Measurements from ENCODE around the gene CACNA1I.

CACNA1I gene

GRCh38 chr22:39685336-39686177, 115.0 kb downstream of the CACNA1I start:
- TF ChIP-seq TAF1 (IDR thresholded peaks at IDR 0.05; ENCODE audit: low read depth) = no peak
- no peak for TF ChIP-seq EP300 (IDR thresholded peaks at IDR 0.05; ENCODE audit: borderline replicate concordance)
- TF ChIP-seq USF1 (IDR thresholded peaks at IDR 0.05) = no peak
- no peak for TF ChIP-seq RAD21 (IDR thresholded peaks at IDR 0.05; ENCODE audit: low read depth)

- TF ChIP-seq CEBPB (IDR thresholded peaks at IDR 0.05) (no peak), USF1 (IDR thresholded peaks at IDR 0.05) (no peak), FOXM1 (IDR thresholded peaks at IDR 0.05; ENCODE audit: borderline replicate concordance, low read depth) (no peak), TAF1 (IDR thresholded peaks at IDR 0.05; ENCODE audit: low read depth) (no peak), RAD21 (IDR thresholded peaks at IDR 0.05; ENCODE audit: low read depth) (no peak), EP300 (IDR thresholded peaks at IDR 0.05; ENCODE audit: borderline replicate concordance) (no peak), TCF12 (IDR thresholded peaks at IDR 0.05; ENCODE audit: low read depth) (no peak), YY1 (IDR thresholded peaks at IDR 0.05; ENCODE audit: low read depth) (no peak), ZBTB7A (IDR thresholded peaks at IDR 0.05; ENCODE audit: low read depth) (no peak), NFIC (IDR thresholded peaks at IDR 0.05) (no peak), MAX (IDR thresholded peaks at IDR 0.05) (no peak), REST (IDR thresholded peaks at IDR 0.05; ENCODE audit: low read depth) (no peak)
Measured at GRCh38 chr22:39686178-39686620, 115.6 kb downstream of the CACNA1I start.

GRCh38 chr22:39686776-39687525, 116.4 kb downstream of the CACNA1I start:
- no peak for TF ChIP-seq ZBTB7A (IDR thresholded peaks at IDR 0.05; ENCODE audit: low read depth)
- no peak for TF ChIP-seq TCF12 (IDR thresholded peaks at IDR 0.05; ENCODE audit: low read depth)
- no peak for TF ChIP-seq TEAD4 (IDR thresholded peaks at IDR 0.05)
- TF ChIP-seq REST (IDR thresholded peaks at IDR 0.05; ENCODE audit: low read depth) = no peak
- no peak for TF ChIP-seq CEBPB (IDR thresholded peaks at IDR 0.05)
- TF ChIP-seq YY1 (IDR thresholded peaks at IDR 0.05; ENCODE audit: low read depth) = no peak
- TF ChIP-seq MAX (IDR thresholded peaks at IDR 0.05) = no peak

GRCh38 chr22:39688186-39688785, 117.7 kb downstream of the CACNA1I start:
- TF ChIP-seq MAX (IDR thresholded peaks at IDR 0.05) (no peak), CEBPB (IDR thresholded peaks at IDR 0.05) (no peak), CREB1 (IDR thresholded peaks at IDR 0.05; ENCODE audit: low read depth) (no peak), YY1 (IDR thresholded peaks at IDR 0.05; ENCODE audit: low read depth) (no peak), EP300 (IDR thresholded peaks at IDR 0.05; ENCODE audit: borderline replicate concordance) (no peak), USF1 (IDR thresholded peaks at IDR 0.05) (no peak), RAD21 (IDR thresholded peaks at IDR 0.05; ENCODE audit: low read depth) (no peak), TAF1 (IDR thresholded peaks at IDR 0.05; ENCODE audit: low read depth) (no peak), TCF12 (IDR thresholded peaks at IDR 0.05; ENCODE audit: low read depth) (no peak), ZBTB7A (IDR thresholded peaks at IDR 0.05; ENCODE audit: low read depth) (no peak), REST (IDR thresholded peaks at IDR 0.05; ENCODE audit: low read depth) (no peak), FOXM1 (IDR thresholded peaks at IDR 0.05; ENCODE audit: borderline replicate concordance, low read depth) (no peak), EGR1 (IDR thresholded peaks at IDR 0.05) (no peak), NFIC (IDR thresholded peaks at IDR 0.05) (no peak), TEAD4 (IDR thresholded peaks at IDR 0.05) (no peak)

Measured in Ishikawa (cell line).